Measurements from ENCODE around the gene ABHD1.
A peak's percentile ranks its signal among the peaks of the same experiment; 100 is the strongest.

DNA sequence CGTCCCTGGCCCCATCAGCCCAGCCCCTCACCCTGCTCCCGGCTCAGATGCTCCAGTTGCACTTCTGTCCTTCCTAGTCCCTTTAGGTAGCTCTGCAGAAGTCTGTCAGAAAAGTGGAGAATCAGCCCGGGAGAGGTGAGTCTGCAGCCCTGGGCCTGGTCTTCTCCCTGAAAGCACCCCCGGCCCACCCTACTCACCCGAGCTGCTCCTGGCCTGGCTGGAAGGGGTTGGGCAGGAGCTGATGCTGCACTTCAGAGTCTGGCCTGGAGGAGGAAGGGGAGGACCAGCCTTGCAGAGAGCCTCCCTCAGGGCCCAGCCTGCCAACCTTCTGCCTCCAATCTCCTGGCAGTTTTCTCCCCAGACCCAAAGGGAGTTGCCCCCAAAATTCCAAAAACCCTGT, 21.3 kb upstream of the ABHD1 start:
- TF ChIP-seq, protein P1, sequence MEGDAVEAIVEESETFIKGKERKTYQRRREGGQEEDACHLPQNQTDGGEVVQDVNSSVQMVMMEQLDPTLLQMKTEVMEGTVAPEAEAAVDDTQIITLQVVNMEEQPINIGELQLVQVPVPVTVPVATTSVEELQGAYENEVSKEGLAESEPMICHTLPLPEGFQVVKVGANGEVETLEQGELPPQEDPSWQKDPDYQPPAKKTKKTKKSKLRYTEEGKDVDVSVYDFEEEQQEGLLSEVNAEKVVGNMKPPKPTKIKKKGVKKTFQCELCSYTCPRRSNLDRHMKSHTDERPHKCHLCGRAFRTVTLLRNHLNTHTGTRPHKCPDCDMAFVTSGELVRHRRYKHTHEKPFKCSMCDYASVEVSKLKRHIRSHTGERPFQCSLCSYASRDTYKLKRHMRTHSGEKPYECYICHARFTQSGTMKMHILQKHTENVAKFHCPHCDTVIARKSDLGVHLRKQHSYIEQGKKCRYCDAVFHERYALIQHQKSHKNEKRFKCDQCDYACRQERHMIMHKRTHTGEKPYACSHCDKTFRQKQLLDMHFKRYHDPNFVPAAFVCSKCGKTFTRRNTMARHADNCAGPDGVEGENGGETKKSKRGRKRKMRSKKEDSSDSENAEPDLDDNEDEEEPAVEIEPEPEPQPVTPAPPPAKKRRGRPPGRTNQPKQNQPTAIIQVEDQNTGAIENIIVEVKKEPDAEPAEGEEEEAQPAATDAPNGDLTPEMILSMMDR (conservative IDR thresholded peaks at IDR 0.05; ENCODE audit: low read depth in 2 of 2): 0 out of 4 replicates have a peak, but pooled peaks of 1 of the 2 experiments have one; percentile 5
- TF ChIP-seq EZH2 (IDR thresholded peaks at IDR 0.05; ENCODE audit: low read depth, unreplicated experiment) (no peak), POLR2AphosphoS5 (IDR thresholded peaks at IDR 0.05; ENCODE audit: low read depth) (no peak), ZNF114 (CRISPR knock-in tag; IDR thresholded peaks at IDR 0.05) (no peak), JUNB (IDR thresholded peaks at IDR 0.05; ENCODE audit: unreplicated experiment) (no peak), EZH2phosphoT487 (IDR thresholded peaks at IDR 0.05; ENCODE audit: unreplicated experiment) (no peak)
- TF ChIP-seq, protein P2, sequence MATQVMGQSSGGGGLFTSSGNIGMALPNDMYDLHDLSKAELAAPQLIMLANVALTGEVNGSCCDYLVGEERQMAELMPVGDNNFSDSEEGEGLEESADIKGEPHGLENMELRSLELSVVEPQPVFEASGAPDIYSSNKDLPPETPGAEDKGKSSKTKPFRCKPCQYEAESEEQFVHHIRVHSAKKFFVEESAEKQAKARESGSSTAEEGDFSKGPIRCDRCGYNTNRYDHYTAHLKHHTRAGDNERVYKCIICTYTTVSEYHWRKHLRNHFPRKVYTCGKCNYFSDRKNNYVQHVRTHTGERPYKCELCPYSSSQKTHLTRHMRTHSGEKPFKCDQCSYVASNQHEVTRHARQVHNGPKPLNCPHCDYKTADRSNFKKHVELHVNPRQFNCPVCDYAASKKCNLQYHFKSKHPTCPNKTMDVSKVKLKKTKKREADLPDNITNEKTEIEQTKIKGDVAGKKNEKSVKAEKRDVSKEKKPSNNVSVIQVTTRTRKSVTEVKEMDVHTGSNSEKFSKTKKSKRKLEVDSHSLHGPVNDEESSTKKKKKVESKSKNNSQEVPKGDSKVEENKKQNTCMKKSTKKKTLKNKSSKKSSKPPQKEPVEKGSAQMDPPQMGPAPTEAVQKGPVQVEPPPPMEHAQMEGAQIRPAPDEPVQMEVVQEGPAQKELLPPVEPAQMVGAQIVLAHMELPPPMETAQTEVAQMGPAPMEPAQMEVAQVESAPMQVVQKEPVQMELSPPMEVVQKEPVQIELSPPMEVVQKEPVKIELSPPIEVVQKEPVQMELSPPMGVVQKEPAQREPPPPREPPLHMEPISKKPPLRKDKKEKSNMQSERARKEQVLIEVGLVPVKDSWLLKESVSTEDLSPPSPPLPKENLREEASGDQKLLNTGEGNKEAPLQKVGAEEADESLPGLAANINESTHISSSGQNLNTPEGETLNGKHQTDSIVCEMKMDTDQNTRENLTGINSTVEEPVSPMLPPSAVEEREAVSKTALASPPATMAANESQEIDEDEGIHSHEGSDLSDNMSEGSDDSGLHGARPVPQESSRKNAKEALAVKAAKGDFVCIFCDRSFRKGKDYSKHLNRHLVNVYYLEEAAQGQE (IDR thresholded peaks at IDR 0.05; ENCODE audit: unreplicated experiment): no peak
- TF ChIP-seq, protein P3, sequence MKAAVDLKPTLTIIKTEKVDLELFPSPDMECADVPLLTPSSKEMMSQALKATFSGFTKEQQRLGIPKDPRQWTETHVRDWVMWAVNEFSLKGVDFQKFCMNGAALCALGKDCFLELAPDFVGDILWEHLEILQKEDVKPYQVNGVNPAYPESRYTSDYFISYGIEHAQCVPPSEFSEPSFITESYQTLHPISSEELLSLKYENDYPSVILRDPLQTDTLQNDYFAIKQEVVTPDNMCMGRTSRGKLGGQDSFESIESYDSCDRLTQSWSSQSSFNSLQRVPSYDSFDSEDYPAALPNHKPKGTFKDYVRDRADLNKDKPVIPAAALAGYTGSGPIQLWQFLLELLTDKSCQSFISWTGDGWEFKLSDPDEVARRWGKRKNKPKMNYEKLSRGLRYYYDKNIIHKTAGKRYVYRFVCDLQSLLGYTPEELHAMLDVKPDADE (IDR thresholded peaks at IDR 0.05): no peak

Data from GM23338 (cell line).